ENCODE measurements around the gene DIPK1A. TPM values are rescaled to one million over a fixed set of nuclear protein-coding genes. Genes with fewer than 3 reads are reported as not detected.

Gene DIPK1A
- total RNA-seq, 1 donor from 2014 or later = 8.4 TPM

- peaks cover 1% of the 10 kb centered on the region for H3K36me3 Mint-ChIP-seq (ENCODE audit: low read depth, unreplicated experiment)
- H3K4me1 Mint-ChIP-seq (ENCODE audit: low read depth, unreplicated experiment) = no peaks in the 10 kb centered on the region
- H3K27me3 Mint-ChIP-seq (ENCODE audit: low read depth, unreplicated experiment) = peaks cover 3% of the 10 kb centered on the region
- no peak overlapping the region for H3K4me3 Mint-ChIP-seq (ENCODE audit: unreplicated experiment)
- no peaks in the 10 kb centered on the region for H3K9me3 ChIP-seq (ENCODE audit: insufficient read depth, low read depth, low read length)
- no peak overlapping the region for H3K27ac Mint-ChIP-seq (ENCODE audit: unreplicated experiment)
- no peaks in the 10 kb centered on the region for H3K9me3 Mint-ChIP-seq (ENCODE audit: unreplicated experiment)
- no peaks in the 10 kb centered on the region for H4K20me1 ChIP-seq (ENCODE audit: insufficient read depth, low read length)
- FAIRE-seq = no peak
- H3K4me3 ChIP-seq (ENCODE audit: insufficient read depth, low read depth, low read length) = no peak overlapping the region
- no peak overlapping the region for H2AFZ ChIP-seq (ENCODE audit: low read depth, low read length)
- TF ChIP-seq EZH2 (IDR thresholded peaks at IDR 0.05; ENCODE audit: insufficient read depth, low read length) (no peak), CTCF (IDR thresholded peaks at IDR 0.05; ENCODE audit: insufficient read depth, low read depth, low read length) (peak; percentile 85)
- DNase-seq (ENCODE audit: low read depth) = peak; percentile 47
- no peak overlapping the region for H3K4me2 ChIP-seq (ENCODE audit: low read length)
- no peak overlapping the region for H3K9ac ChIP-seq (ENCODE audit: low read length)
- no peak overlapping the region for H3K27ac ChIP-seq (ENCODE audit: low read depth, low read length)
- no peaks in the 10 kb centered on the region for H3K36me3 ChIP-seq (ENCODE audit: insufficient read depth, low read length)
- H3K79me2 ChIP-seq (ENCODE audit: insufficient read depth, low read length) = no peaks in the 10 kb centered on the region
- peaks cover 3% of the 10 kb centered on the region for H3K27me3 ChIP-seq (ENCODE audit: insufficient read depth, low read length)
- H3K4me1 ChIP-seq (ENCODE audit: insufficient read depth, low read length) = no peaks in the 10 kb centered on the region
Observed at GRCh38 chr1:92994105-92994712, 32.9 kb upstream of the DIPK1A start.

DNA sequence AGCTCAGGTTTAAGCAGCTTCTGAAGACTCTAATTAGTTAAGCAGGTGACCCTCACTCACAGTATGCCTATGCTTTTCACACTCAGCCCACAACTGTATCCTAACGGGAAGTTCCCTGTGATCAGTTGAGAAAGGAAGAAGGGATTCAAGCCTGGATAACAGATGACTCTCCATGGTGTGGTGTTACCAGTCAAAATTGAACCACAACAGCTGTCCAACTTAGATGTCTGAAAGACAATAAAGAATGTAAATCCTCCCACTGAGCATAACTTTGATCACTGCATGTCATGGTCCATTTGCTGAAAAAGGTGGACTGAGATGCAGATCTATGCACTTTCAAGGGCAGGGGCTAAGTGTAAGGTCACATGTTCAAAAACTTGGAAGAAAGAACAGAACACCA is 32.3 kb upstream of the DIPK1A start:
- Histone ChIP-seq H3K9me3 (ENCODE audit: insufficient read depth, low read depth, low read length) (no peaks in the 10 kb centered on the region), H3K4me1 (ENCODE audit: insufficient read depth, low read length) (no peaks in the 10 kb centered on the region), H3K36me3 (ENCODE audit: insufficient read depth, low read length) (no peaks in the 10 kb centered on the region), H3K4me2 (ENCODE audit: low read length) (no peak overlapping the region), H3K9ac (ENCODE audit: low read length) (no peak overlapping the region), H3K4me3 (ENCODE audit: insufficient read depth, low read depth, low read length) (no peak overlapping the region), H4K20me1 (ENCODE audit: insufficient read depth, low read length) (no peaks in the 10 kb centered on the region), H3K79me2 (ENCODE audit: insufficient read depth, low read length) (no peaks in the 10 kb centered on the region), H3K27me3 (ENCODE audit: insufficient read depth, low read length) (peaks cover 3% of the 10 kb centered on the region), H2AFZ (ENCODE audit: low read depth, low read length) (no peak overlapping the region), H3K27ac (ENCODE audit: low read depth, low read length) (no peak overlapping the region)
- no peak for FAIRE-seq
- no peak for TF ChIP-seq EZH2 (IDR thresholded peaks at IDR 0.05; ENCODE audit: insufficient read depth, low read length)
- TF ChIP-seq CTCF (IDR thresholded peaks at IDR 0.05; ENCODE audit: insufficient read depth, low read depth, low read length) = no peak
- H3K4me3 Mint-ChIP-seq (ENCODE audit: unreplicated experiment) = no peak overlapping the region
- H3K36me3 Mint-ChIP-seq (ENCODE audit: low read depth, unreplicated experiment) = peaks cover 1% of the 10 kb centered on the region
- no peak overlapping the region for H3K27ac Mint-ChIP-seq (ENCODE audit: unreplicated experiment)
- H3K9me3 Mint-ChIP-seq (ENCODE audit: unreplicated experiment) = no peaks in the 10 kb centered on the region
- no peak for DNase-seq (ENCODE audit: low read depth)
- no peaks in the 10 kb centered on the region for H3K4me1 Mint-ChIP-seq (ENCODE audit: low read depth, unreplicated experiment)
- H3K27me3 Mint-ChIP-seq (ENCODE audit: low read depth, unreplicated experiment) = peaks cover 3% of the 10 kb centered on the region

DNA sequence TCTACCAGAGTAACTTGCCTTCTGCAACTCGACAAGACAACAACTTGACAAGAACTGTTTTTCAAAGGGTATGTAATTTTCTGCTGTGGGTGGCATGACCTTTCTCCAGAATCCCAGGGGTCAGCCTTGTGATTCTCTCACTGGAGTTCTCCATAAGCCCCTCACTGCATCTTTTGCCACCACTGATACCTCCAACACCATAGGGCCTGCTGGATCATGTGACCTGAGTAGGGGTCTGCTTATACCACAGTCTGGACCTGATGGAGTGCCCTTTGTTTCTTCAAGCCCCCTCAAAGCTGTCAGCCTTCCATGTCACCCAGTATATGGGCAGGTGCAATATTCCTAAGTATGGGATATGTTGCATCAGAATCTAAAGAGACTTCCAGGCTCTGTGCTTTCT is 31.6 kb upstream of the DIPK1A start:
- no peaks in the 10 kb centered on the region for H3K4me1 Mint-ChIP-seq (ENCODE audit: low read depth, unreplicated experiment)
- Histone ChIP-seq H3K4me1 (ENCODE audit: insufficient read depth, low read length) (no peaks in the 10 kb centered on the region), H3K79me2 (ENCODE audit: insufficient read depth, low read length) (no peaks in the 10 kb centered on the region), H4K20me1 (ENCODE audit: insufficient read depth, low read length) (no peaks in the 10 kb centered on the region), H3K4me3 (ENCODE audit: insufficient read depth, low read depth, low read length) (no peak overlapping the region), H3K9me3 (ENCODE audit: insufficient read depth, low read depth, low read length) (no peaks in the 10 kb centered on the region), H3K36me3 (ENCODE audit: insufficient read depth, low read length) (no peaks in the 10 kb centered on the region), H3K27ac (ENCODE audit: low read depth, low read length) (no peak overlapping the region), H3K4me2 (ENCODE audit: low read length) (no peak overlapping the region), H2AFZ (ENCODE audit: low read depth, low read length) (no peak overlapping the region), H3K27me3 (ENCODE audit: insufficient read depth, low read length) (peaks cover 3% of the 10 kb centered on the region), H3K9ac (ENCODE audit: low read length) (no peak overlapping the region)
- TF ChIP-seq EZH2 (IDR thresholded peaks at IDR 0.05; ENCODE audit: insufficient read depth, low read length) (no peak), CTCF (IDR thresholded peaks at IDR 0.05; ENCODE audit: insufficient read depth, low read depth, low read length) (no peak)
- no peak for DNase-seq (ENCODE audit: low read depth)
- no peak overlapping the region for H3K4me3 Mint-ChIP-seq (ENCODE audit: unreplicated experiment)
- H3K9me3 Mint-ChIP-seq (ENCODE audit: unreplicated experiment) = no peaks in the 10 kb centered on the region
- no peak for FAIRE-seq
- peaks cover 1% of the 10 kb centered on the region for H3K36me3 Mint-ChIP-seq (ENCODE audit: low read depth, unreplicated experiment)
- H3K27me3 Mint-ChIP-seq (ENCODE audit: low read depth, unreplicated experiment) = peaks cover 3% of the 10 kb centered on the region
- H3K27ac Mint-ChIP-seq (ENCODE audit: unreplicated experiment) = no peak overlapping the region
